HCT116 (cell line): ENCODE results near the gene CDK10. TPM values are rescaled to one million over a fixed set of nuclear protein-coding genes. Genes with fewer than 3 reads are reported as not detected.

Experiments used
- ATAC-seq: fragments of 200-7000 bp; cut with Tn5 transposase; 2 replicates; pipeline ENCODE4 v1.9.1; 2020; ENCODE audit warnings: mild to moderate bottlenecking, moderate library complexity
- BruUV-seq: library from RNA; stranded (reverse); fragments of 400-500 nt; replicated peaks from 2 replicates; lab custom pipeline; 2021; lab: Mats Ljungman, UMichigan
- CTCF ChIA-PET: fragments of 300-600 bp; sonication (Branson Sonifier 250); formaldehyde crosslinking; loops from one replicate; lab custom pipeline; 2021; ENCODE audit warnings: antibody characterized with exemption; lab: Charles Lee
- POLR2A ChIA-PET: fragments of 300-600, 350-600 bp; sonication (Branson Sonifier 250); formaldehyde crosslinking; loops from one replicate; lab custom pipeline; 2021; ENCODE audit warnings: antibody characterized with exemption; lab: Charles Lee
- RAD21 ChIA-PET, 2 experiments: fragments of 300-600 bp; sonication (Branson Sonifier 250); formaldehyde crosslinking; loops; one replicate each; lab custom pipeline; 2023; ENCODE audit warnings: low total read pairs in 2 of 2; ENCODE audit not compliant: uncharacterized antibody in 2 of 2, unreplicated experiment in 2 of 2, low non-redundant PET in 1 of 2; lab: Charles Lee
- DNase-seq: peaks from one replicate; pipeline ENCODE4 v3.0.0-alpha.2; 2010; ENCODE audit warnings: low read depth, low spot score
- H2AFZ ChIP-seq: fragments of 200-600 bp; shearing (Covaris generic), sonication (generic); 2 replicates; pipeline ENCODE4 v1.6.1; 2017; ENCODE audit warnings: low read depth, mixed run types, mixed read lengths, antibody characterized with exemption, low read length; ENCODE audit not compliant: poor library complexity, severe bottlenecking
- H3K27ac ChIP-seq: 2 replicates; pipeline ENCODE4 v1.5.1; 2012; ENCODE audit warnings: low read depth, low read length
- H3K27me3 ChIP-seq: fragments of 200-600 bp; sonication (generic); 2 replicates; pipeline ENCODE4 v1.6.1; 2016; ENCODE audit warnings: mixed run types, low read length, mixed read lengths; ENCODE audit not compliant: insufficient read depth
- H3K36me3 ChIP-seq, 2 experiments: fragments of 200-500 bp in 1 of 2; fragments of 200-600 bp in 1 of 2; sonication (Bioruptor generic) in 1 of 2; sonication (generic) in 1 of 2; 2 replicates each; pipeline versions ENCODE4 v1.5.1 to v1.6.1; 2014 to 2016; ENCODE audit warnings: low read length in 2 of 2, inconsistent platforms in 1 of 2, mixed read lengths in 1 of 2, mixed run types in 1 of 2; ENCODE audit not compliant: insufficient read depth in 2 of 2, control insufficient read depth in 1 of 2
- H3K4me1 ChIP-seq, 2 experiments: fragments of 200-600 bp in 1 of 2; sonication (generic) in 1 of 2; 2 replicates each; pipeline versions ENCODE4 v1.5.1 to v1.6.1; 2012 to 2017; ENCODE audit warnings: low read length in 2 of 2, inconsistent platforms in 1 of 2, mild to moderate bottlenecking in 1 of 2, mixed read lengths in 1 of 2, mixed run types in 1 of 2, moderate library complexity in 1 of 2; ENCODE audit not compliant: insufficient read depth in 2 of 2, control insufficient read depth in 1 of 2
- H3K4me2 ChIP-seq: fragments of 200-600 bp; sonication (generic); 2 replicates; pipeline ENCODE4 v1.6.1; 2017; ENCODE audit warnings: mixed run types, low read length, mixed read lengths
- H3K4me3 ChIP-seq, 2 experiments: fragments of 200-600 bp in 1 of 2; sonication (generic) in 1 of 2; replicated peaks in 1 of 2; 2 replicates each; pipeline ENCODE4 v1.5.1; 2011 to 2016; ENCODE audit warnings: low read length in 2 of 2, control low read depth in 1 of 2, low read depth in 1 of 2, mild to moderate bottlenecking in 1 of 2, mixed read lengths in 1 of 2, mixed run types in 1 of 2
- H3K79me2 ChIP-seq: fragments of 200-600 bp; sonication (generic); 2 replicates; pipeline ENCODE4 v1.6.1; 2017; ENCODE audit warnings: mild to moderate bottlenecking, mixed run types, low read length, moderate library complexity, mixed read lengths; ENCODE audit not compliant: insufficient read depth
- H3K9ac ChIP-seq: fragments of 200-600 bp; sonication (generic); 2 replicates; pipeline ENCODE4 v1.6.1; 2016; ENCODE audit warnings: low read length, mixed read lengths
- H3K9me2 ChIP-seq: fragments of 200-600 bp; sonication (generic), shearing (Covaris generic); 2 replicates; pipeline ENCODE4 v1.6.1; 2017; ENCODE audit warnings: mixed run types, mild to moderate bottlenecking, moderate library complexity; ENCODE audit not compliant: insufficient read depth
- H3K9me3 ChIP-seq, 2 experiments: fragments of 200-500 bp in 1 of 2; fragments of 200-600 bp in 1 of 2; sonication (Bioruptor generic) in 1 of 2; sonication (generic) in 1 of 2; 2 replicates each; pipeline ENCODE4 v1.6.1; 2014 to 2017; ENCODE audit warnings: low read length in 2 of 2, mixed read lengths in 2 of 2, inconsistent platforms in 1 of 2, low read depth in 1 of 2, mild to moderate bottlenecking in 1 of 2, mixed run types in 1 of 2, moderate library complexity in 1 of 2; ENCODE audit not compliant: control insufficient read depth in 1 of 2, insufficient read depth in 1 of 2
- H4K20me1 ChIP-seq: fragments of 200-600 bp; sonication (generic), shearing (Covaris generic); 2 replicates; pipeline ENCODE4 v1.6.1; 2017; ENCODE audit warnings: mixed run types, mild to moderate bottlenecking, moderate library complexity; ENCODE audit not compliant: insufficient read depth
- EZH2phosphoT487 ChIP-seq: fragments of 200-600 bp; IDR thresholded peaks from 2 replicates; pipeline ENCODE4 v1.6.1; 2018; ENCODE audit warnings: antibody characterized with exemption, borderline replicate concordance
- RAD21 ChIP-seq: IDR thresholded peaks from 2 replicates; pipeline ENCODE4 v1.6.1; 2012; ENCODE audit warnings: low read depth, mild to moderate bottlenecking
- SRF ChIP-seq: IDR thresholded peaks from 2 replicates; pipeline ENCODE4 v1.6.1; 2012; ENCODE audit warnings: low read depth
- YY1 ChIP-seq: IDR thresholded peaks from 2 replicates; pipeline ENCODE4 v1.6.1; 2011; ENCODE audit warnings: low read length, low read depth, moderate library complexity, mild to moderate bottlenecking; ENCODE audit not compliant: insufficient replicate concordance; ENCODE audit errors: extremely low read depth
- intact Hi-C: fragments of 100-400 bp; cut with micrococcal nuclease; formaldehyde crosslinking; loops from 2 replicates; pipeline ENCODE4 v1.10.0; 2022
- total RNA-seq: library from RNA; stranded (reverse); gene quantifications from one replicate; pipeline ENCODE4 v1.2.1, GENCODE V29; 2021; ENCODE audit not compliant: unreplicated experiment
- TF ChIP-seq, protein P1 (sequence below): IDR thresholded peaks from 2 replicates; pipeline ENCODE4 v1.6.1; 2012; ENCODE audit warnings: low read depth

The CDK10 gene
- total RNA-seq, 1 experiment from 2014 or later = 165 TPM

DNA sequence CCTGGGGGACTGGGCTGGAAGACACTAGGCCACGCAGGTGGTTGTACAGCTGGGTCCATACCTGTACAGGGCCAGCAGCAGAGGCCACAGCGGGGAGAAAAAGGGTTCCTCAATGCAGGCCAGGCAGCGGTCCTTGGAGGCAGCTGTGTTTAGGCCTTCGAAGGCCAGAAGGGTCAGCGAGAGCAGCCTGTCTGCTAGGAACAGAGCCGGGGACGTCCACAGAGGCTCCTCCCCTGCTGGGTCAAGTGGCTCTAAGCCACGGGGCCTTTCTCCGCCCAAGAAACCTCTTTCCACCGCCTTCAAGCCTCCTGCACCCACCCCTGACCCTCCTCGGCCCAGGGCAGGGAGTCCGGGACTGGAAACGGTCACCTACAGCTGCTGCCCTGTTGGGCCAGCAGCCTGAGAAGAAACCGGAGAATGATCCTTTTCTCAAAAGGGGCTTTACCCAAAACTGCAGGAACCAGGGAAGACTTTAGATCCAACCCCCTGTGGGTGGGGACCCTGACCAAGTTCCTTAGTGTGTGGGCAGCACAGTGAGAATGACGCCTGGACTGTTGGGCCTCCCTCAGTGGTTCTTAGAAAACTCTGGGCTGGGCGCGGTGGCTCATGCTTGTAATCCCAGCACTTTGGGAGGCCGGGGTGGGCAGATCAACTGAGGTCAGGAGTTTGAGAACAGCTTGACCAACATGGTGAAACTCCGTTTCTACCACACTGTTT is 23.4 kb downstream of the CDK10 start:
- ChIA-PET RAD21 (no interaction called here), POLR2A (interaction anchor here (3.2 kb wide), 1 partner anchor 10 kb away, joined by 12 read pairs; the partner anchor contains the start of gene VPS9D1), CTCF (interaction anchor here (1.8 kb wide), 1 partner anchor 10 kb away, joined by 6 read pairs; no protein-coding TSS in a partner anchor)
- no peak for DNase-seq
- TF ChIP-seq, protein P1, sequence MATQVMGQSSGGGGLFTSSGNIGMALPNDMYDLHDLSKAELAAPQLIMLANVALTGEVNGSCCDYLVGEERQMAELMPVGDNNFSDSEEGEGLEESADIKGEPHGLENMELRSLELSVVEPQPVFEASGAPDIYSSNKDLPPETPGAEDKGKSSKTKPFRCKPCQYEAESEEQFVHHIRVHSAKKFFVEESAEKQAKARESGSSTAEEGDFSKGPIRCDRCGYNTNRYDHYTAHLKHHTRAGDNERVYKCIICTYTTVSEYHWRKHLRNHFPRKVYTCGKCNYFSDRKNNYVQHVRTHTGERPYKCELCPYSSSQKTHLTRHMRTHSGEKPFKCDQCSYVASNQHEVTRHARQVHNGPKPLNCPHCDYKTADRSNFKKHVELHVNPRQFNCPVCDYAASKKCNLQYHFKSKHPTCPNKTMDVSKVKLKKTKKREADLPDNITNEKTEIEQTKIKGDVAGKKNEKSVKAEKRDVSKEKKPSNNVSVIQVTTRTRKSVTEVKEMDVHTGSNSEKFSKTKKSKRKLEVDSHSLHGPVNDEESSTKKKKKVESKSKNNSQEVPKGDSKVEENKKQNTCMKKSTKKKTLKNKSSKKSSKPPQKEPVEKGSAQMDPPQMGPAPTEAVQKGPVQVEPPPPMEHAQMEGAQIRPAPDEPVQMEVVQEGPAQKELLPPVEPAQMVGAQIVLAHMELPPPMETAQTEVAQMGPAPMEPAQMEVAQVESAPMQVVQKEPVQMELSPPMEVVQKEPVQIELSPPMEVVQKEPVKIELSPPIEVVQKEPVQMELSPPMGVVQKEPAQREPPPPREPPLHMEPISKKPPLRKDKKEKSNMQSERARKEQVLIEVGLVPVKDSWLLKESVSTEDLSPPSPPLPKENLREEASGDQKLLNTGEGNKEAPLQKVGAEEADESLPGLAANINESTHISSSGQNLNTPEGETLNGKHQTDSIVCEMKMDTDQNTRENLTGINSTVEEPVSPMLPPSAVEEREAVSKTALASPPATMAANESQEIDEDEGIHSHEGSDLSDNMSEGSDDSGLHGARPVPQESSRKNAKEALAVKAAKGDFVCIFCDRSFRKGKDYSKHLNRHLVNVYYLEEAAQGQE = no peak
- TF ChIP-seq YY1 = no peak
- no peak for TF ChIP-seq SRF
- TF ChIP-seq EZH2phosphoT487 = no peak
- no peak for TF ChIP-seq RAD21
- H3K79me2 ChIP-seq = peaks cover 31% of the 10 kb centered on the region
- H3K4me2 ChIP-seq = no peak overlapping the region
- intact Hi-C loops = no loop called here
- H2AFZ ChIP-seq = no peak overlapping the region
- peaks cover 6 to 36% of the 10 kb centered on the region in 2 experiments; a peak in 3 of 4 replicates for H3K4me1 ChIP-seq
- no peak overlapping the region for H3K4me3 ChIP-seq
- no peak for ATAC-seq
- no peaks in the 10 kb centered on the region for H4K20me1 ChIP-seq
- no TSS peak for BruUV-seq
- H3K27me3 ChIP-seq = no peaks in the 10 kb centered on the region
- no peak overlapping the region for H3K27ac ChIP-seq
- H3K9me3 ChIP-seq = no peaks in the 10 kb centered on the region
- no peaks in the 10 kb centered on the region for H3K9me2 ChIP-seq
- no peak overlapping the region for H3K9ac ChIP-seq
- H3K36me3 ChIP-seq = peaks cover 5 to 13% of the 10 kb centered on the region in 2 experiments
